HepG2 (cell line): ENCODE data around the gene BBOX1. TPM values are rescaled to one million over a fixed set of nuclear protein-coding genes. Genes with fewer than 3 reads are reported as not detected.
A peak's percentile ranks its signal among the peaks of the same experiment; 100 is the strongest.

Source experiments
- ARID3A ChIP-seq: IDR thresholded peaks from 2 replicates; pipeline ENCODE4 v1.6.1; 2012; ENCODE audit warnings: low read depth, low read length, improper control_type of control experiment
- ATF3 ChIP-seq: sonication (generic); formaldehyde crosslinking; IDR thresholded peaks from 2 replicates; pipeline ENCODE4 v1.4.0; 2020; ENCODE audit warnings: missing genetic modification reagents
- CEBPG ChIP-seq: IDR thresholded peaks from 2 replicates; pipeline ENCODE4 v1.6.1; 2016
- CREM ChIP-seq, 2 experiments: sonication (generic) in 1 of 2; formaldehyde crosslinking in 1 of 2; IDR thresholded peaks; 2 replicates each; pipeline versions ENCODE4 v1.4.0 to v1.6.1; 2016 to 2020; ENCODE audit warnings: antibody characterized with exemption in 1 of 2, mild to moderate bottlenecking in 1 of 2, missing genetic modification reagents in 1 of 2
- EP300 ChIP-seq, 3 experiments: sonication (generic) in 1 of 3; formaldehyde crosslinking in 1 of 3; IDR thresholded peaks; 2 replicates each; pipeline versions ENCODE4 v1.5.1 to v1.6.1; 2011 to 2020; ENCODE audit warnings: low read depth in 2 of 3, low read length in 2 of 3, borderline replicate concordance in 1 of 3, improper control_type of control experiment in 1 of 3, mild to moderate bottlenecking in 1 of 3, missing genetic modification reagents in 1 of 3, moderate library complexity in 1 of 3
- FOXK1 ChIP-seq: sonication (generic); formaldehyde crosslinking; IDR thresholded peaks from 2 replicates; pipeline ENCODE4 v1.4.0; 2020; ENCODE audit warnings: low read depth, missing genetic modification reagents, borderline replicate concordance
- FOXK2 ChIP-seq: fragments of 450-650 bp; IDR thresholded peaks from 2 replicates; pipeline ENCODE4 v1.6.1; 2016
- GABPA ChIP-seq, 2 experiments: IDR thresholded peaks; 2 replicates each; pipeline ENCODE4 v1.6.1; 2011 to 2016; ENCODE audit warnings: low read depth in 2 of 2, low read length in 1 of 2, missing biosample characterization in 1 of 2, missing genetic modification characterization in 1 of 2
- GPN1 ChIP-seq: sonication (generic); formaldehyde crosslinking; IDR thresholded peaks from 2 replicates; pipeline ENCODE4 v1.5.1; 2020; ENCODE audit warnings: missing genetic modification reagents, borderline replicate concordance
- MIER3 ChIP-seq: IDR thresholded peaks from 2 replicates; pipeline ENCODE4 v1.6.1; 2016; ENCODE audit warnings: missing compliant biosample characterization, borderline replicate concordance
- NFIC ChIP-seq: IDR thresholded peaks from 2 replicates; pipeline ENCODE4 v1.6.1; 2012; ENCODE audit warnings: mild to moderate bottlenecking, low read length, inconsistent platforms
- ONECUT2 ChIP-seq: sonication (generic); formaldehyde crosslinking; IDR thresholded peaks from 2 replicates; pipeline ENCODE4 v1.4.0; 2020; ENCODE audit warnings: missing genetic modification reagents
- REPIN1 ChIP-seq: sonication (generic); formaldehyde crosslinking; IDR thresholded peaks from 2 replicates; pipeline ENCODE4 v1.8.0; 2022; ENCODE audit warnings: missing genetic modification reagents, low read depth, mild to moderate bottlenecking, borderline replicate concordance
- SALL1 ChIP-seq: sonication (generic); formaldehyde crosslinking; IDR thresholded peaks from 2 replicates; pipeline ENCODE4 v1.8.0; 2022; ENCODE audit warnings: mild to moderate bottlenecking, missing genetic modification reagents
- SCMH1 ChIP-seq: sonication (generic); formaldehyde crosslinking; IDR thresholded peaks from 2 replicates; pipeline ENCODE4 v1.9.0; 2021; ENCODE audit warnings: missing genetic modification reagents, mild to moderate bottlenecking, borderline replicate concordance
- THAP8 ChIP-seq: sonication (generic); formaldehyde crosslinking; IDR thresholded peaks from 2 replicates; pipeline ENCODE4 v1.5.1; 2020; ENCODE audit warnings: missing genetic modification reagents, mild to moderate bottlenecking, borderline replicate concordance
- TOPORS ChIP-seq: sonication (generic); formaldehyde crosslinking; IDR thresholded peaks from 2 replicates; pipeline ENCODE4 v1.8.0; 2023; ENCODE audit warnings: mild to moderate bottlenecking, missing genetic modification reagents
- ZNF24 ChIP-seq: fragments of 450-650 bp; IDR thresholded peaks from 2 replicates; pipeline ENCODE4 v1.6.1; 2017; ENCODE audit warnings: antibody characterized with exemption, mild to moderate bottlenecking
- ZNF609 ChIP-seq: sonication (generic); formaldehyde crosslinking; IDR thresholded peaks from 2 replicates; pipeline ENCODE4 v1.4.0; 2020; ENCODE audit warnings: mild to moderate bottlenecking, missing genetic modification reagents, borderline replicate concordance
- ZNF792 ChIP-seq: IDR thresholded peaks from 2 replicates; pipeline ENCODE4 v1.6.1; 2016
- ZSCAN9 ChIP-seq: IDR thresholded peaks from 2 replicates; pipeline ENCODE4 v1.6.1; 2016; ENCODE audit warnings: borderline replicate concordance
- polyA plus RNA-seq, 8 experiments: library from polyadenylated mRNA; depleted of rRNA in 3 of 8; stranded (reverse) in 7 of 8; unstranded in 1 of 8; fragments of >200 nt; fragmentation: Illumina TruSeq in 4 of 8; extraction: Trizol in 4 of 8; gene quantifications; 2 replicates each; pipeline versions ENCODE4 v1.2.1 to v1.2.3, GENCODE V29; 2011 to 2016; ENCODE audit warnings: low read depth in 4 of 8, missing spikeins in 1 of 8, mixed read lengths in 1 of 8; ENCODE audit not compliant: insufficient read depth in 1 of 8
- total RNA-seq, 5 experiments: library from RNA; depleted of rRNA; stranded (reverse); fragments of >200 nt; fragmentation: Illumina TruSeq; extraction: Trizol; gene quantifications; 2 replicates each; pipeline ENCODE4 v1.2.3, GENCODE V29; 2016; ENCODE audit warnings: low read depth in 1 of 5

The BBOX1 gene
- total and polyA plus RNA-seq, 2 of the 13 experiments (the other 11 are each of a cell fraction or from before 2014, with no cell fraction given) = not detected

GRCh38 chr11:27055065-27055682 is 14.6 kb downstream of the BBOX1 start (continued):
- no peak for TF ChIP-seq SCMH1
- no peak for TF ChIP-seq THAP8 (CRISPR knock-in tag)
- TF ChIP-seq ZNF609 (CRISPR knock-in tag) = peak; percentile 68; the same call in 1 of the 2 replicates
- TF ChIP-seq FOXK2 = 0 out of 2 replicates have a peak, but pooled peaks have one; percentile 33
- TF ChIP-seq ZNF792 (CRISPR knock-in tag) = 0 out of 2 replicates have a peak, but pooled peaks have one; percentile 53
- TF ChIP-seq ZSCAN9 (CRISPR knock-in tag) = peak; percentile 47; the same call in 1 of the 2 replicates
- peak; percentile 86; the same call in 1 of the 2 replicates for TF ChIP-seq FOXK1 (CRISPR knock-in tag)
- no peak for TF ChIP-seq TOPORS (CRISPR knock-in tag)
- no peak for TF ChIP-seq GABPA (IDR thresholded peaks at IDR 0.05; ENCODE audit: low read depth, low read length)
- TF ChIP-seq GABPA (CRISPR knock-in tag; IDR thresholded peaks at IDR 0.05; ENCODE audit: low read depth) = peak; percentile 43; the same call in 1 of the 2 replicates
- TF ChIP-seq NFIC = peak; percentile 65; the same call in 1 of the 2 replicates
- peak; percentile 61 to 84 for TF ChIP-seq EP300 (IDR thresholded peaks at IDR 0.05; ENCODE audit: low read depth in 2 of 2, low read length in 2 of 2)
- peak; percentile 91 for TF ChIP-seq EP300 (CRISPR knock-in tag; IDR thresholded peaks at IDR 0.05; ENCODE audit: borderline replicate concordance)
- TF ChIP-seq SALL1 (CRISPR knock-in tag) = peak; percentile 78
- TF ChIP-seq CREM (IDR thresholded peaks at IDR 0.05) = peak; percentile 68
- no peak for TF ChIP-seq CREM (CRISPR knock-in tag; IDR thresholded peaks at IDR 0.05)
- TF ChIP-seq ZNF24 = no peak
- TF ChIP-seq CEBPG (CRISPR knock-in tag) = peak; percentile 35; the same call in 1 of the 2 replicates
- 0 out of 2 replicates have a peak, but pooled peaks have one; percentile 24 for TF ChIP-seq ONECUT2
- 0 out of 2 replicates have a peak, but pooled peaks have one; percentile 58 for TF ChIP-seq ATF3 (CRISPR knock-in tag)
- TF ChIP-seq REPIN1 (CRISPR knock-in tag) = peak; percentile 59; the same call in 1 of the 2 replicates
- TF ChIP-seq ARID3A = peak; percentile 44; the same call in 1 of the 2 replicates
- TF ChIP-seq MIER3 = peak; percentile 66; the same call in 1 of the 2 replicates
- no peak for TF ChIP-seq GPN1 (CRISPR knock-in tag)
